IMR-90 (cell line): ENCODE data around the gene OR2G2. TPM values are rescaled to one million over a fixed set of nuclear protein-coding genes. Genes with fewer than 3 reads are reported as not detected.

ENCODE experiments used
- ATAC-seq: fragments of 200-7000 bp; cut with Tn5 transposase; 2 replicates; pipeline ENCODE4 v1.9.1; 2020; ENCODE audit warnings: low read depth, mild to moderate bottlenecking, moderate library complexity
- Bru-seq: library from RNA; stranded (reverse); fragments of 400-500 nt; gene quantifications from one replicate; lab custom pipeline; 2021; lab: Mats Ljungman, UMichigan
- BruChase-seq, 2 experiments: library from RNA; stranded (reverse); fragments of 400-500 nt; gene quantifications; one replicate each; lab custom pipeline; 2021; lab: Mats Ljungman, UMichigan
- BruUV-seq: library from RNA; stranded (reverse); fragments of 400-500 nt; replicated peaks from 2 replicates; lab custom pipeline; 2021; lab: Mats Ljungman, UMichigan
- CTCF ChIA-PET: fragments of 300-600 bp; formaldehyde crosslinking; extraction: SDS; loops from one replicate; lab custom pipeline; 2021; ENCODE audit warnings: antibody characterized with exemption; lab: Yijun Ruan, JAX
- POLR2A ChIA-PET: fragments of 300-600 bp; sonication (Branson Sonifier 250); formaldehyde crosslinking; loops from one replicate; lab custom pipeline; 2022; ENCODE audit warnings: antibody characterized with exemption; ENCODE audit not compliant: unreplicated experiment; lab: Charles Lee
- DNase-seq: peaks from one replicate; pipeline ENCODE4 v3.0.0; 2013
- H2AFZ ChIP-seq: replicated peaks from 2 replicates; pipeline ENCODE3; 2013; ENCODE audit warnings: low read length, mild to moderate bottlenecking; ENCODE audit not compliant: poor library complexity
- H2AK5ac ChIP-seq: 2 replicates; pipeline ENCODE4 v1.6.1; 2013; ENCODE audit warnings: low read depth, low read length, inconsistent platforms
- H2AK9ac ChIP-seq: replicated peaks from 2 replicates; pipeline ENCODE3; 2013; ENCODE audit warnings: mild to moderate bottlenecking, low read depth, low read length, moderate library complexity; ENCODE audit not compliant: poor library complexity
- H2BK120ac ChIP-seq: 2 replicates; pipeline ENCODE4 v1.6.1; 2013; ENCODE audit warnings: low read depth, low read length, inconsistent platforms
- H2BK15ac ChIP-seq: 3 replicates; pipeline ENCODE4 v1.6.1; 2013; ENCODE audit warnings: low read depth, low read length, inconsistent platforms
- H2BK20ac ChIP-seq: 2 replicates; pipeline ENCODE4 v1.6.1; 2013; ENCODE audit warnings: low read depth, mild to moderate bottlenecking, inconsistent platforms, low read length, moderate library complexity
- H2BK5ac ChIP-seq: 2 replicates; pipeline ENCODE4 v1.6.1; 2013; ENCODE audit warnings: mild to moderate bottlenecking, low read depth, low read length, inconsistent platforms; ENCODE audit not compliant: poor library complexity, severe bottlenecking
- H3K14ac ChIP-seq: replicated peaks from 2 replicates; pipeline ENCODE4 v1.6.1; 2013; ENCODE audit warnings: low read depth, low read length, inconsistent platforms
- H3K18ac ChIP-seq: 2 replicates; pipeline ENCODE4 v1.6.1; 2013; ENCODE audit warnings: low read depth, low read length, control low read depth
- H3K23ac ChIP-seq: 2 replicates; pipeline ENCODE4 v1.6.1; 2013; ENCODE audit warnings: low read depth, low read length, inconsistent platforms
- H3K27ac ChIP-seq: 2 replicates; pipeline ENCODE4 v1.5.1; 2013; ENCODE audit warnings: mild to moderate bottlenecking, control low read depth, low read length; ENCODE audit not compliant: insufficient read depth
- H3K27me3 ChIP-seq: 2 replicates; pipeline ENCODE4 v1.6.1; 2013; ENCODE audit warnings: low read length; ENCODE audit not compliant: control insufficient read depth, insufficient read depth
- H3K36me3 ChIP-seq: 2 replicates; pipeline ENCODE4 v1.6.1; 2013; ENCODE audit warnings: low read length, mixed read lengths; ENCODE audit not compliant: control insufficient read depth, insufficient read depth
- H3K4ac ChIP-seq: 2 replicates; pipeline ENCODE4 v1.6.1; 2013; ENCODE audit warnings: low read depth, low read length, inconsistent platforms
- H3K4me1 ChIP-seq: 2 replicates; pipeline ENCODE4 v1.6.1; 2013; ENCODE audit warnings: low read length, mixed read lengths; ENCODE audit not compliant: control insufficient read depth, insufficient read depth
- H3K4me2 ChIP-seq: 2 replicates; pipeline ENCODE4 v1.6.1; 2013; ENCODE audit warnings: low read depth, mild to moderate bottlenecking, control low read depth, low read length, moderate library complexity
- H3K4me3 ChIP-seq: 2 replicates; pipeline ENCODE4 v1.5.1; 2013; ENCODE audit warnings: low read depth, mild to moderate bottlenecking, control low read depth, low read length, moderate library complexity; ENCODE audit not compliant: insufficient read depth
- H3K56ac ChIP-seq: 2 replicates; pipeline ENCODE4 v1.6.1; 2013; ENCODE audit warnings: low read length, inconsistent platforms; ENCODE audit not compliant: insufficient read depth; ENCODE audit errors: extremely low read depth
- H3K79me1 ChIP-seq, 2 experiments: 2 replicates each; pipeline ENCODE4 v1.6.1; 2013; ENCODE audit warnings: low read length in 2 of 2, inconsistent platforms in 1 of 2, low read depth in 1 of 2
- H3K9ac ChIP-seq: 2 replicates; pipeline ENCODE4 v1.6.1; 2013; ENCODE audit warnings: low read depth, low read length, control low read depth
- H3K9me1 ChIP-seq: 2 replicates; pipeline ENCODE4 v1.6.1; 2013; ENCODE audit warnings: low read length, inconsistent platforms; ENCODE audit not compliant: insufficient read depth
- H3K9me3 ChIP-seq: 2 replicates; pipeline ENCODE4 v1.6.1; 2013; ENCODE audit warnings: low read length; ENCODE audit not compliant: control insufficient read depth, insufficient read depth
- H4K20me1 ChIP-seq: 2 replicates; pipeline ENCODE4 v1.6.1; 2013; ENCODE audit warnings: low read length, inconsistent platforms; ENCODE audit not compliant: insufficient read depth
- H4K5ac ChIP-seq: 2 replicates; pipeline ENCODE4 v1.6.1; 2013; ENCODE audit warnings: mild to moderate bottlenecking, low read depth, low read length, control low read depth
- H4K8ac ChIP-seq, 2 experiments: 2 replicates each; pipeline ENCODE4 v1.6.1; 2013; ENCODE audit warnings: low read depth in 2 of 2, low read length in 2 of 2, control low read depth in 1 of 2, inconsistent platforms in 1 of 2
- H4K91ac ChIP-seq: 2 replicates; pipeline ENCODE4 v1.6.1; 2013; ENCODE audit warnings: low read depth, low read length, inconsistent platforms; ENCODE audit not compliant: insufficient read depth
- POLR2A ChIP-seq: IDR thresholded peaks from 2 replicates; pipeline ENCODE4 v1.6.1; 2012; ENCODE audit warnings: mild to moderate bottlenecking, low read depth, low read length
- RFX5 ChIP-seq: IDR thresholded peaks from 2 replicates; pipeline ENCODE4 v1.8.0; 2012; ENCODE audit warnings: low read depth, mild to moderate bottlenecking, low read length, moderate library complexity
- SMC3 ChIP-seq: fragments of 150-350 bp; IDR thresholded peaks from 2 replicates; pipeline ENCODE4 v1.6.1; 2016; ENCODE audit warnings: low read depth, mild to moderate bottlenecking, antibody characterized with exemption, low read length, moderate library complexity
- USF2 ChIP-seq: fragments of 150-350 bp; IDR thresholded peaks from 2 replicates; pipeline ENCODE4 v1.6.1; 2017; ENCODE audit warnings: mild to moderate bottlenecking, antibody characterized with exemption, low read length, low read depth
- WGBS, 2 experiments: methylation state at CpG; one replicate each; pipeline versions ENCODE4 v1.1.5 to v1.1.7; 2013; ENCODE audit warnings: missing lambda C conversion rate in 2 of 2; ENCODE audit not compliant: insufficient read length in 1 of 2; ENCODE audit errors: extremely low coverage in 2 of 2; 5-methylcytosine and 5-hydroxymethylcytosine counted together
- dilution Hi-C: fragments of 300-500 bp; cut with HindIII; formaldehyde crosslinking; loops from one replicate; pipeline ENCODE4 v1.14.3; 2018; ENCODE audit warnings: low sequenced_read_pairs; ENCODE audit not compliant: unreplicated experiment
- in situ Hi-C: fragments of 300-500 bp; cut with MboI; formaldehyde crosslinking; loops from 3 replicates; pipeline ENCODE4 v1.14.3; 2019; ENCODE audit warnings: low sequenced_read_pairs, inconsistent platforms, mixed read lengths
- intact Hi-C: fragments of 100-400 bp; cut with micrococcal nuclease; formaldehyde crosslinking; loops from 2 replicates; pipeline ENCODE4 v1.10.0; 2022
- long read RNA-seq: library from polyadenylated mRNA; unstranded; transcript quantifications from one replicate; pipeline ENCODE4 v2.0.0, GENCODE V29; 2021; ENCODE audit not compliant: unreplicated experiment
- polyA plus RNA-seq, 3 experiments: library from polyadenylated mRNA; depleted of rRNA; stranded (reverse); fragments of >200 nt; gene quantifications; 2 replicates each; pipeline ENCODE4 v1.2.3, GENCODE V29; 2012; ENCODE audit warnings: low replicate concordance in 1 of 3
- total RNA-seq: library from RNA; depleted of rRNA; stranded (reverse); fragments of >200 nt; gene quantifications from 2 replicates; pipeline ENCODE4 v1.2.3, GENCODE V29; 2012; rRNA removed

OR2G2 gene
- not detected in 2 replicates for total RNA-seq
- polyA plus RNA-seq (2012; rRNA removed) = not detected in 2 replicates
- not detected in 2 replicates for polyA plus RNA-seq (2012; cell fraction: cytosol; rRNA removed)
- polyA plus RNA-seq (2012; cell fraction: nucleus; rRNA removed; ENCODE audit: low replicate concordance) = not detected in 2 replicates
- Bru-seq, nascent RNA = not detected
- BruChase-seq, experiment 1, labeled RNA remaining after a 6-hour chase = not detected
- not detected for BruChase-seq, experiment 2, labeled RNA remaining after a 2-hour chase
- long read RNA-seq = 0 reads

DNA sequence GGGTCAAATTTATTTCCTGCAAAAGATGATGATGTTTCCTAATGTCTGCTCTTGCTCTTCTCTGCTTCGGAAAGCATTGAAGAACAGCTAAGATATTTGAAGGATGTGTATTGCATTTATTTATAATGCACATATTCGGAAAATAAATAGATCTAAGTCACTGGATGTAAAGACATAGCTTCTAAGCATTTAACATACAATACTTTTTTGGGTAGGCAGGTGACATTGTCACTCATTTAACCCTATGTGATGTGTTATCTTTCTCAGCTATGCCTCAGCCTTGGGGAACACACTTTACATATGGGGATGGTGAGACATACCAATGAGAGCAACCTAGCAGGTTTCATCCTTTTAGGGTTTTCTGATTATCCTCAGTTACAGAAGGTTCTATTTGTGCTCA lies at the start of gene OR2G2:
TSS of gene OR2G2 (plus strand) at position 301 of the 400 bp plus-strand sequence. CDS start at position 301, 0 bp downstream.
- no peak within 1 kb of the TSS for H2BK20ac ChIP-seq
- in situ Hi-C loops = no loop called here
- no peak within 1 kb of the TSS for H2BK15ac ChIP-seq
- H3K23ac ChIP-seq = no peak within 1 kb of the TSS
- H3K36me3 ChIP-seq = no peaks in the 10 kb centered on the region
- H2AK5ac ChIP-seq = no peak within 1 kb of the TSS
- H3K4me1 ChIP-seq = no peaks in the 10 kb centered on the region
- ChIA-PET CTCF (no interaction called here), POLR2A (no interaction called here)
- TF ChIP-seq USF2 = no peak
- TF ChIP-seq RFX5 = no peak
- no peak for TF ChIP-seq SMC3
- TF ChIP-seq POLR2A = no peak
- no peak within 1 kb of the TSS for H3K4me3 ChIP-seq
- no peak within 1 kb of the TSS for H2AFZ ChIP-seq
- no peak within 1 kb of the TSS for H4K91ac ChIP-seq
- H3K9ac ChIP-seq = no peak within 1 kb of the TSS
- H2AK9ac ChIP-seq = no peak within 1 kb of the TSS
- no peak within 1 kb of the TSS for H2BK120ac ChIP-seq
- H3K9me1 ChIP-seq = no peaks in the 10 kb centered on the region
- no TSS peak for BruUV-seq
- no peak within 1 kb of the TSS for H3K18ac ChIP-seq
- peaks cover 8% of the 10 kb centered on the region; the same call in 1 of the 2 replicates for H3K9me3 ChIP-seq
- DNase-seq (no peak), ATAC-seq (no peak)
- H3K14ac ChIP-seq = no peak within 1 kb of the TSS
- no peak within 1 kb of the TSS for H3K4me2 ChIP-seq
- H4K20me1 ChIP-seq = no peaks in the 10 kb centered on the region
- no peaks in the 10 kb centered on the region for H3K79me1 ChIP-seq
- dilution Hi-C loops = no loop called here
- intact Hi-C loops = no loop called here
- WGBS, 2 experiments = no CpG with 5 or more reads among the region's 2 CpGs
- no peak within 1 kb of the TSS for H4K8ac ChIP-seq
- H3K27me3 ChIP-seq = no peaks in the 10 kb centered on the region
- H4K5ac ChIP-seq = no peak within 1 kb of the TSS
- H3K4ac ChIP-seq = no peak within 1 kb of the TSS
- no peak within 1 kb of the TSS for H3K56ac ChIP-seq
- H3K27ac ChIP-seq = no peak within 1 kb of the TSS
- no peak within 1 kb of the TSS for H2BK5ac ChIP-seq
